Measurements from ENCODE around the gene DNAJB11. TPM values are rescaled to one million over a fixed set of nuclear protein-coding genes. Genes with fewer than 3 reads are reported as not detected.

DNAJB11 gene
- total RNA-seq, 1 experiment from 2014 or later = 54.3 TPM

DNA sequence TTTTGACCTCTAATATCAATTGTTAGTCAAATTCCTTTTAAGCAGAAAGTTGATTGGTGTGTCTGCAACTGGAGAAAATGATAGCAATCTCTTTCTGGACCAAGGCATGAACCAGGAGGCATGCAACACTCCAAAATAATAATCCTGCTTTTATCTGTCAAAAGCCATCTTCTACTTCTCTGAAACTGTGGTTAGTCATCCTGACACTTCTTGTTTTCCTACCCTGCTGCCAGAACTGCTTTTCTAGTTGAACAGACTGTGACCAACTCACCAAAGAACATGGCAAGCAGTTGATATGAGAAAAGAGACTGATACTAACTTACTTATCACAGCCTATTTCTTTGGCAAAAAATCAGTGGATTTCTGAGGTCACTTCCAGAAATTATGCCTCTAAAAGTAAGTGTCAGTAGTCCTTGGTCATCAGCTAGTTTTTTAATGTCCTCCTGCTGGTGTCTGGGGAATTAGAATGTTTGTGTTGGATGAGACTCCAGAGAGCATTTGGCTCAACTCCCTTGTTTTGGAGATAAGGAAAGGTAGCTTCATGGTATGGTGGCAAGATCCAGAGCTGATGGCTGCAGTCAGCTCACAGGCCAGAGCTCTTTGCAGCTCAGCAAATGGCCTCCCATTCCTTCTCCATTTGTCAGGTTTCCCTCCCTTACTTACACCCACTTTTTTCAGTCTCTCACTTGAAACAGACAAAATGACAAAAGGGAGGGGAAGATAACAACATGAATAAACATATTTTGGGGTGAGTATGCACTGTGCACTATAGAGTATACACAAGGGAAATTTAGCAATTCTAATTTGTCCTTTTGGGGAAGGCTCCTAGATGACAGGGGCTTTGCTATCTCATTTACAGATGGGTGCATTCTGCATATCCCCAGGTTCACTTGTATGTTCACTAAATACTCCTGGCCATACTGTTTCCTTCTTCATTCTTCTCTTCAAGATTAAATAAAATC is 33.4 kb upstream of the DNAJB11 start:
- Histone ChIP-seq H3K79me2 (ENCODE audit: insufficient read depth, low read length) (no peaks in the 10 kb centered on the region), H4K20me1 (ENCODE audit: insufficient read depth) (no peaks in the 10 kb centered on the region), H3K9me3 (ENCODE audit: control insufficient read depth in 1 of 2, insufficient read depth in 1 of 2, low read depth in 1 of 2, low read length in 2 of 2) (no peaks in the 10 kb centered on the region), H3K4me1 (ENCODE audit: control insufficient read depth in 1 of 2, insufficient read depth in 2 of 2, low read length in 2 of 2) (peaks cover 9 to 17% of the 10 kb centered on the region in 2 experiments; a peak in 3 of 4 replicates), H3K4me3 (replicated peaks in 1 of 2; ENCODE audit: low read depth in 1 of 2, low read length in 2 of 2) (no peak overlapping the region), H2AFZ (ENCODE audit: low read depth, low read length, poor library complexity, severe bottlenecking) (no peak overlapping the region), H3K27me3 (ENCODE audit: insufficient read depth, low read length) (no peaks in the 10 kb centered on the region), H3K9ac (ENCODE audit: low read length) (no peak overlapping the region), H3K27ac (ENCODE audit: low read depth, low read length) (no peak overlapping the region), H3K36me3 (ENCODE audit: control insufficient read depth in 1 of 2, insufficient read depth in 2 of 2, low read length in 2 of 2) (no peaks in the 10 kb centered on the region), H3K9me2 (ENCODE audit: insufficient read depth) (no peaks in the 10 kb centered on the region), H3K4me2 (ENCODE audit: low read length) (no peak overlapping the region)
- ChIA-PET RAD21 (ENCODE audit: low non-redundant PET in 1 of 2, low total read pairs in 2 of 2, uncharacterized antibody in 2 of 2, unreplicated experiment in 2 of 2) (no interaction called here), POLR2A (no interaction called here), CTCF (interaction anchor here (0.9 to 3.5 kb wide), 2 partner anchors 277 to 294 kb away, joined by 3 to 17 read pairs; no protein-coding TSS in a partner anchor)
- no TSS peak for BruUV-seq (replicated peaks)
- TF ChIP-seq, protein P1, sequence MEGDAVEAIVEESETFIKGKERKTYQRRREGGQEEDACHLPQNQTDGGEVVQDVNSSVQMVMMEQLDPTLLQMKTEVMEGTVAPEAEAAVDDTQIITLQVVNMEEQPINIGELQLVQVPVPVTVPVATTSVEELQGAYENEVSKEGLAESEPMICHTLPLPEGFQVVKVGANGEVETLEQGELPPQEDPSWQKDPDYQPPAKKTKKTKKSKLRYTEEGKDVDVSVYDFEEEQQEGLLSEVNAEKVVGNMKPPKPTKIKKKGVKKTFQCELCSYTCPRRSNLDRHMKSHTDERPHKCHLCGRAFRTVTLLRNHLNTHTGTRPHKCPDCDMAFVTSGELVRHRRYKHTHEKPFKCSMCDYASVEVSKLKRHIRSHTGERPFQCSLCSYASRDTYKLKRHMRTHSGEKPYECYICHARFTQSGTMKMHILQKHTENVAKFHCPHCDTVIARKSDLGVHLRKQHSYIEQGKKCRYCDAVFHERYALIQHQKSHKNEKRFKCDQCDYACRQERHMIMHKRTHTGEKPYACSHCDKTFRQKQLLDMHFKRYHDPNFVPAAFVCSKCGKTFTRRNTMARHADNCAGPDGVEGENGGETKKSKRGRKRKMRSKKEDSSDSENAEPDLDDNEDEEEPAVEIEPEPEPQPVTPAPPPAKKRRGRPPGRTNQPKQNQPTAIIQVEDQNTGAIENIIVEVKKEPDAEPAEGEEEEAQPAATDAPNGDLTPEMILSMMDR (IDR thresholded peaks at IDR 0.05 in 2 of 3, conservative IDR thresholded peaks at IDR 0.05 in 1 of 3; ENCODE audit: borderline replicate concordance in 1 of 3, insufficient read depth in 1 of 3, low read depth in 2 of 3, low read length in 2 of 3) = no peak
- TF ChIP-seq POLR2AphosphoS5 (IDR thresholded peaks at IDR 0.05; ENCODE audit: low read depth, low read length) = no peak
- TF ChIP-seq RAD21 (IDR thresholded peaks at IDR 0.05; ENCODE audit: low read depth) = no peak
- TF ChIP-seq JUND (IDR thresholded peaks at IDR 0.05) = no peak
- no peak for TF ChIP-seq SP1 (IDR thresholded peaks at IDR 0.05; ENCODE audit: low read depth)
- TF ChIP-seq SIN3A (IDR thresholded peaks at IDR 0.05; ENCODE audit: low read depth) = no peak
- TF ChIP-seq CBX3 (IDR thresholded peaks at IDR 0.05; ENCODE audit: low read depth) = no peak
- no peak for TF ChIP-seq EZH2 (IDR thresholded peaks at IDR 0.05)
- no peak for TF ChIP-seq EGR1 (IDR thresholded peaks at IDR 0.05; ENCODE audit: low read depth)
- TF ChIP-seq, protein P2, sequence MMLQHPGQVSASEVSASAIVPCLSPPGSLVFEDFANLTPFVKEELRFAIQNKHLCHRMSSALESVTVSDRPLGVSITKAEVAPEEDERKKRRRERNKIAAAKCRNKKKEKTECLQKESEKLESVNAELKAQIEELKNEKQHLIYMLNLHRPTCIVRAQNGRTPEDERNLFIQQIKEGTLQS (IDR thresholded peaks at IDR 0.05) = no peak
- DNase-seq (ENCODE audit: low read depth, low spot score) (no peak), ATAC-seq (no peak)
- intact Hi-C loops (cut with micrococcal nuclease) = no loop called here

Measured in HCT116 (cell line).